ENCODE measurements around the gene CTSD. TPM values are rescaled to one million over a fixed set of nuclear protein-coding genes. Genes with fewer than 3 reads are reported as not detected.

The CTSD gene
- total and polyA plus RNA-seq, 2 of the 8 experiments (the other 6 are each of a cell fraction or from before 2014, with no cell fraction given) = 169 to 173 TPM

- FAIRE-seq = peak; percentile 13
- Histone ChIP-seq H3K4ac (replicated peaks; ENCODE audit: insufficient read length, low read depth, low read length) (no peak overlapping the region), H2BK5ac (ENCODE audit: low read depth, low read length) (no peak overlapping the region), H2BK12ac (ENCODE audit: low read depth, low read length) (no peak overlapping the region), H3K79me2 (ENCODE audit: control insufficient read depth in 1 of 2, insufficient read depth in 2 of 2, low read length in 2 of 2) (no peaks in the 10 kb centered on the region), H3K4me3 (ENCODE audit: extremely low read depth in 1 of 4, insufficient read depth in 2 of 4, low read depth in 3 of 4, low read length in 4 of 4) (no peak overlapping the region), H3K56ac (replicated peaks; ENCODE audit: insufficient read length, low read depth, low read length) (no peak overlapping the region), H4K8ac (ENCODE audit: extremely low read depth, insufficient read depth, low read length) (no peak overlapping the region), H3K14ac (ENCODE audit: insufficient read length) (no peak overlapping the region), H3K4me1 (replicated peaks in 1 of 4; ENCODE audit: control insufficient read depth in 3 of 4, insufficient read depth in 4 of 4, low read length in 3 of 4) (no peaks in the 10 kb centered on the region), H3K23me2 (ENCODE audit: low read depth, low read length) (no peaks in the 10 kb centered on the region), H2BK20ac (ENCODE audit: low read length) (no peak overlapping the region), H3K23ac (ENCODE audit: insufficient read length) (no peak overlapping the region), H4K91ac (replicated peaks; ENCODE audit: insufficient read length, low read length) (no peak overlapping the region), H2AFZ (ENCODE audit: low read length) (no peak overlapping the region), H3K27ac (ENCODE audit: low read depth, low read length) (no peak overlapping the region), H4K5ac (ENCODE audit: insufficient read length, low read depth, low read length) (no peak overlapping the region), H3K9ac (replicated peaks in 1 of 4; ENCODE audit: extremely low read depth in 1 of 4, low read depth in 3 of 4, low read length in 3 of 4) (no peak overlapping the region), H3K36me3 (ENCODE audit: control insufficient read depth in 2 of 4, insufficient read depth in 4 of 4, low read length in 3 of 4) (no peaks in the 10 kb centered on the region), H3K79me1 (ENCODE audit: low read depth, low read length) (no peaks in the 10 kb centered on the region), H3K27me3 (replicated peaks in 1 of 4; ENCODE audit: control insufficient read depth in 3 of 4, extremely low read depth in 1 of 4, insufficient read depth in 3 of 4, low read length in 3 of 4) (peaks cover 0 to 5% (median 2%) of the 10 kb centered on the region in 4 experiments; a peak in 1 of 7 replicates), H2BK15ac (ENCODE audit: low read length) (no peak overlapping the region), H3K9me3 (ENCODE audit: insufficient read depth in 2 of 2, low read depth in 1 of 2, low read length in 1 of 2) (no peaks in the 10 kb centered on the region), H3K4me2 (ENCODE audit: insufficient read depth in 1 of 2, low read depth in 2 of 2, low read length in 2 of 2) (no peak overlapping the region), H3K18ac (ENCODE audit: extremely low read depth, low read length) (no peak overlapping the region), H2AK5ac (ENCODE audit: low read depth, low read length) (no peak overlapping the region), H2BK120ac (replicated peaks; ENCODE audit: low read depth, low read length) (no peak overlapping the region), H4K20me1 (replicated peaks in 1 of 2; ENCODE audit: control insufficient read depth in 1 of 2, insufficient read depth in 2 of 2, low read length in 2 of 2) (no peaks in the 10 kb centered on the region)
- ChIA-PET CTCF (ENCODE audit: partially characterized antibody) (interaction anchor here (0.7 to 4.4 kb wide), 12 partner anchors 9 to 449 kb away, joined by 3 to 19 read pairs (median 4); partner anchors contain the start of gene KRTAP5-6), POLR2A (ENCODE audit: partially characterized antibody) (no interaction called here)
- no peak for DNase-seq (ENCODE audit: low read depth in 1 of 2, low spot score in 2 of 2)
- TF ChIP-seq YY1 (IDR thresholded peaks at IDR 0.05; ENCODE audit: low read depth, low read length) = peak; percentile 53; the same call in 1 of the 2 replicates
- TF ChIP-seq CTCF (IDR thresholded peaks at IDR 0.05; ENCODE audit: control extremely low read depth in 1 of 3, insufficient read depth in 1 of 3, low read depth in 1 of 3, low read length in 3 of 3) = peak; percentile 74 to 80 (median 80)
- TF ChIP-seq GABPA (IDR thresholded peaks at IDR 0.05; ENCODE audit: borderline replicate concordance, insufficient read depth, low read length) = no peak
- no peak for TF ChIP-seq BACH1 (IDR thresholded peaks at IDR 0.05; ENCODE audit: low read length)
- TF ChIP-seq RAD21 (IDR thresholded peaks at IDR 0.05 in 1 of 2, conservative IDR thresholded peaks at IDR 0.05 in 1 of 2; ENCODE audit: low read depth in 2 of 2, low read length in 2 of 2) = peak; percentile 81 to 83
- TF ChIP-seq JUND (IDR thresholded peaks at IDR 0.05; ENCODE audit: low read length) = 0 out of 2 replicates have a peak, but pooled peaks have one; percentile 43
- WGBS, 2 experiments (ENCODE audit: extremely low coverage in 1 of 2, insufficient coverage in 1 of 2, insufficient read length in 1 of 2, insufficient replicate concordance in 2 of 2, low coverage in 1 of 2, low lambda C conversion rate in 2 of 2, missing lambda C conversion rate in 1 of 2) = 75% methylated on average over 15 of the region's 17 CpGs; no CpG with 5 or more reads in 1 of the 2 experiments
These were observed 56.9 kb downstream of the CTSD start for GRCh38 chr11:1706634-1707400.
